ENCODE results near the gene KIF3A.
A peak's percentile ranks its signal among the peaks of the same experiment; 100 is the strongest.

The KIF3A gene

DNA sequence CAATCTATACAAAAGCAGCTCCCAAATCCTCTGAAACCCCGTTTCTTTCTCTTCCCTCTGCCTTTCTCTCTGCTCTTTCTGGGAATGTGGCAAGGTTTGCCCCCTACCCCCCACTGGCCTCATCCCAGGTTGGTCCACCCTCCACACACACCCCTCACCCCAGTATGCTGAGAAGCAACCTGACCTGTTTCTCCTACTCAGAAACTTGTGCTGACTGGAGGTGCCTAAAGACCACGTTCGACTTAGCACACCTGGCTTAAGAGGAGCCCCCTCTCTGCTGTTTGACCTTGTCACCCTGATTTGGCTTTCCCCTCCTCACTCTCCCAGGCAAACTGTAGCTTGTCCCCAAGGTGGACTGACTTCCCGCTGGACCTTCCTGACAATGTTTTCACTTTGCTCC, 40.8 kb upstream of the KIF3A start:
- no peaks in the 10 kb centered on the region for H3K36me3 ChIP-seq (ENCODE audit: insufficient read depth, low read length)
- H3K9ac ChIP-seq (ENCODE audit: low read length), result no peak overlapping the region
- TF ChIP-seq CTCF (IDR thresholded peaks at IDR 0.05; ENCODE audit: low read length), result no peak
- TF ChIP-seq EZH2 (IDR thresholded peaks at IDR 0.05; ENCODE audit: borderline replicate concordance, low read length), result no peak
- H3F3A ChIP-seq (ENCODE audit: insufficient read depth, low read length), result no peaks in the 10 kb centered on the region
- no peaks in the 10 kb centered on the region for H3K9me2 ChIP-seq (ENCODE audit: low read depth, low read length)
- no peak overlapping the region for H3K4me3 ChIP-seq (ENCODE audit: low read depth, low read length, poor library complexity, severe bottlenecking)
- no peak overlapping the region for H3K27ac ChIP-seq (ENCODE audit: low read depth, low read length, poor library complexity, severe bottlenecking)
- H2AFZ ChIP-seq (ENCODE audit: low read length), result no peak overlapping the region
- H3K4me1 ChIP-seq (ENCODE audit: insufficient read depth, low read length, severe bottlenecking), result no peaks in the 10 kb centered on the region
- no peaks in the 10 kb centered on the region for H3K9me3 ChIP-seq (ENCODE audit: low read length)
- no peaks in the 10 kb centered on the region for H4K20me1 ChIP-seq (ENCODE audit: insufficient read depth, low read length)
- H3K79me2 ChIP-seq (ENCODE audit: insufficient read depth, low read length), result no peaks in the 10 kb centered on the region
- H3K27me3 ChIP-seq (ENCODE audit: insufficient read depth, low read length), result peaks cover 5% of the 10 kb centered on the region; the same call in 1 of the 2 replicates
- H3K4me2 ChIP-seq (ENCODE audit: low read length), result no peak overlapping the region; the same call in 1 of the 2 replicates

DNA sequence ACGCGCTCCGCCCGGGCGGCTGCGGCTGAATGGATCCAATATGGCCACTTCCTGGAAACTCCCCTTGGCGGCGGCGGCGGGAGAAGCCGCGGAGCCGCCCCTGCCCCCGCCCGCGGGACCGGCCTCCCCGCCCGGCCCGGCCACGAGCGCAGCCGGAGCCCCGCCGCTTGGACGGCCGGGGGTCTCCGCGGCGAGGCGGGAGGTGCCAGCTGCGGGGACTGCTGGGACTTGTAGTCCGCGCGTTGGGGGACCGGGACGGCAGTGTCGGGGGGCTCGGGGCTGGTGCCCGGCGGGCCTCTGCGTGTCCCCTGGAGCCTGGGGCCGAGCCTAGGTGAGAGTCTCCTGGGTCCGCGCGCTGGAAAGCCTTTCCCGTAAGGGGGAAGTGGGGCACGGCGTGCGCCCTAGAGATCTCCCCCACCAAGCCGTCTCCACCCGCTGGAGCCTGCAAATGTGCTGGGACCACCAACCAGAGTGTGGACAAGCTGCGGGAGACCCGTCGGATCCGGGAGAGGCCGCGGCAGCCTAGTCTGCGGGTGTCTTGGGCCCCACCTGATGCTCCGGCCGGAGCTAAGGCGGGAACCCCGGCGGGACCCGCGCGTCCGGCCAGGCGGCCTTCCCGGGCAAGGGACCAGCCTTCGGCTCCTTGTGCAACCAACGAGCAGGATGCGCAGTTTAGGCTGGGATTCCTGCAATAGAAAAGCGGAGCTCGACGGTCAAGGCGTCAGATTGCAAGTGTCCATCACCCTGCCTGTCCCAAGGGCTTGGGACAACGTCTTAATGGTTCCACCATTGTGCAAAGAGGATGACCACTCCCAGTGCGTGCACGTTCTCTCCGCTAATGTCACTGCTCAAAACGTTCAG, 40.1 kb upstream of the KIF3A start, which contains the start of gene SEPTIN8:
Gene SEPTIN8, minus strand, starts transcription at position 31 of the 861 bp plus-strand sequence. CDS start 102 bp downstream, outside the sequence.
- Histone ChIP-seq H3K36me3 (ENCODE audit: insufficient read depth, low read length) (no peaks in the 10 kb centered on the region), H3F3A (ENCODE audit: insufficient read depth, low read length) (no peaks in the 10 kb centered on the region), H3K4me3 (ENCODE audit: low read depth, low read length, poor library complexity, severe bottlenecking) (peak within 1 kb of the TSS; percentile 61), H4K20me1 (ENCODE audit: insufficient read depth, low read length) (no peaks in the 10 kb centered on the region), H3K27me3 (ENCODE audit: insufficient read depth, low read length) (peaks cover 5% of the 10 kb centered on the region; the same call in 1 of the 2 replicates), H3K4me1 (ENCODE audit: insufficient read depth, low read length, severe bottlenecking) (no peaks in the 10 kb centered on the region), H2AFZ (ENCODE audit: low read length) (no peak within 1 kb of the TSS), H3K9me3 (ENCODE audit: low read length) (no peaks in the 10 kb centered on the region), H3K27ac (ENCODE audit: low read depth, low read length, poor library complexity, severe bottlenecking) (no peak within 1 kb of the TSS), H3K9me2 (ENCODE audit: low read depth, low read length) (no peaks in the 10 kb centered on the region), H3K4me2 (ENCODE audit: low read length) (peak within 1 kb of the TSS; percentile 52), H3K79me2 (ENCODE audit: insufficient read depth, low read length) (no peaks in the 10 kb centered on the region), H3K9ac (ENCODE audit: low read length) (no peak within 1 kb of the TSS; the same call in 1 of the 2 replicates)
- no peak for TF ChIP-seq CTCF (IDR thresholded peaks at IDR 0.05; ENCODE audit: low read length)
- no peak for TF ChIP-seq EZH2 (IDR thresholded peaks at IDR 0.05; ENCODE audit: borderline replicate concordance, low read length)

DNA sequence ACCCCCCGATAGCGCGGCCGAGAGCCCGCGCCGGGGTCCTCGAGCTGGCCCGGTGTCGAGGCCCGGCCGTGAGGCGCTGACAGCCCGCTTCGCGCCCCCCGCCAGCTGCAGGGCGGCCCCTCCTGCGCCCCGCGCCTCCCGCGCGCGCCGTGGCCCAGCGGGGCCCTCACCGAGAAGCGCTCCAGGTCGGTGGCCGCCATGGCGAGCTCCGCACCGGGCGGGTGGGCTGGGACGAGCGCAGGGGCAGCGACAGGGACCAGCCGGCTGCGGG, 39.5 kb upstream of the KIF3A start:
- H3K4me3 ChIP-seq (ENCODE audit: low read depth, low read length, poor library complexity, severe bottlenecking), result peak overlapping the region; percentile 61
- no peak overlapping the region for H2AFZ ChIP-seq (ENCODE audit: low read length)
- peaks cover 5% of the 10 kb centered on the region; the same call in 1 of the 2 replicates for H3K27me3 ChIP-seq (ENCODE audit: insufficient read depth, low read length)
- H3K9me2 ChIP-seq (ENCODE audit: low read depth, low read length), result no peaks in the 10 kb centered on the region
- H3K9me3 ChIP-seq (ENCODE audit: low read length), result no peaks in the 10 kb centered on the region
- no peaks in the 10 kb centered on the region for H3K4me1 ChIP-seq (ENCODE audit: insufficient read depth, low read length, severe bottlenecking)
- H3K4me2 ChIP-seq (ENCODE audit: low read length), result peak overlapping the region; percentile 44
- no peaks in the 10 kb centered on the region for H3K79me2 ChIP-seq (ENCODE audit: insufficient read depth, low read length)
- no peak for TF ChIP-seq EZH2 (IDR thresholded peaks at IDR 0.05; ENCODE audit: borderline replicate concordance, low read length)
- no peak for TF ChIP-seq CTCF (IDR thresholded peaks at IDR 0.05; ENCODE audit: low read length)
- no peaks in the 10 kb centered on the region for H3K36me3 ChIP-seq (ENCODE audit: insufficient read depth, low read length)
- no peak overlapping the region for H3K27ac ChIP-seq (ENCODE audit: low read depth, low read length, poor library complexity, severe bottlenecking)
- H3K9ac ChIP-seq (ENCODE audit: low read length), result no peak overlapping the region
- no peaks in the 10 kb centered on the region for H3F3A ChIP-seq (ENCODE audit: insufficient read depth, low read length)
- no peaks in the 10 kb centered on the region for H4K20me1 ChIP-seq (ENCODE audit: insufficient read depth, low read length)
